DMS79 (cell line): Measurements from ENCODE around the gene SLC2A13.
"Not testable (repeated sequence)": the region's sequence is repeated elsewhere in the genome, so short reads cannot be mapped to it uniquely, and the experiment has no call there.

Experiments used
- DNase-seq: peaks from one replicate; lab custom pipeline; 2025; lab: John Stamatoyannopoulos, UW

The SLC2A13 gene

DNA sequence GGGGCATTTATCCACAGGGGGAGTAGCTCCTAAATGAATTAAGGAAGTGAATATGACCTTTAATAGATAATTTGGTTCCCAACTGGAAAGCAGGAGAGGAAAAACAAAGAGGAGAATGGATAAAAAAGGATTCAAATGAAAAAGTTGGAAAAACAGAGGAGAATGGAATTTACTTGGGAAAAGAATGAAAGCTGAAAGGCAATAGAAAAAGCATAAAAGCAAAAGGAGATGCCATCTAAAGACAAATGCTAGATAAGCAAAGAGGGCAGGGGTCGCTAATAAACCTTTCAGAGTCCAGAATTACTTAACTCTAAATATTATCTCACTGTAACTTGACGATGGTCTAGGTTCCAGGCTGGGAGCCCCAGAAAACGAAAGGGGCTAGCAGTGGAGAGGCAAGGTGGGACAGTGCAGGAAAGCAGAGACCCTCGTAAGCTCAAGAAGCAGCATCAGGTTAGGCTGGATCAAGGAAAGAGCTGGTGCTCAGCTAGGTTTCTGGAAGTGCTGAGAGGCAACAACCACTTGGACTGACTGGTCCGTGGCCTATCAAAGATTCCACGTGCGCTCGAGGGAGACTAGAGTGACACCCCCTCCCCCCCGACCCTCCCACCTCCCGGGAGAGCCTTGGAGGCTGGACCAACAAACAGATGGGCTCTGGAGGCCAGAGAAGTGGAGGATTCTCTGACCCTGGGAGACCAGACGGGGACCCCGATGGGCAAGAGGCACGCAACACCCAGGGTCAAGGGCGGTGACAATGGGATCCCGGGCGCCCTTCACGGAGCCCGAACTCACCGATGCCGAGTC lies 1.2 kb downstream of the SLC2A13 start:
- no peak for DNase-seq

DNA sequence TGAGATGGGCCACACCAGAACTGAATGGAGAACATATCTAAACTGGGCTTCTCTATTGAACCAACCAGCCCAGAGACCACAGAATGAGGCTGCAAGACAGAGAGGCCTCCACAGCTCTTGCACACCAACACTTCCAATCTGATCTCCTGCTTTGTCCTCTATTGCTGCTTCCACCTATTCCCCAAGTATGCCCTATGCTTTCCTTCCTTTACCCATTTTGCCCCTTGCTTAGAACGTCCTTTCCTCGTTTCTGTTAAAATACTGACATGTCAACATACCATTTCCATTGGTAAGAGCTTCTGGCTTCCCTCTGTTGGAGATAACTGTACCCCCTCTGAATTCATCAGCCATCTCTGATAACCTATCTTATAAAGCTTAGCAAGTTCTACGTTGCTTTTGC lies 2.8 kb downstream of the SLC2A13 start:
- DNase-seq: no peak

DNA sequence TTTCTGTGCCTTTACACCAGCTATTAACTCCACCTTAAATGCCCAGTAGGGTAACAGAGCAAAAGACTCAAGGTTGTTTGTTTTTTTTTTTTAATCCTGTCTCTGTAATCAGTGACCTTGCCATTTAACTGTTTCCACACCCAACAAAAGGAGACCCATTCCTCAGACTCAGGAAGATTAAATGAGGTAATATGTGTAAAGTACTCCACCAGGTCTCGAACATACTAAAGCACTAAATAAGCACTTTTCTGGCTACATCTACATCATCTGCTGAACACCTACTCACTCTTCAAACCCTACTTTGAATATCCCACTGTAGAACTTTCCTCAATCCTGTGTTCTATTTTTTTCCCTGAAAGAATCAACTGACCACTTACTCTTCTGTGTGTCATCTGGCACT lies 4.1 kb downstream of the SLC2A13 start:
- DNase-seq: no peak

DNA sequence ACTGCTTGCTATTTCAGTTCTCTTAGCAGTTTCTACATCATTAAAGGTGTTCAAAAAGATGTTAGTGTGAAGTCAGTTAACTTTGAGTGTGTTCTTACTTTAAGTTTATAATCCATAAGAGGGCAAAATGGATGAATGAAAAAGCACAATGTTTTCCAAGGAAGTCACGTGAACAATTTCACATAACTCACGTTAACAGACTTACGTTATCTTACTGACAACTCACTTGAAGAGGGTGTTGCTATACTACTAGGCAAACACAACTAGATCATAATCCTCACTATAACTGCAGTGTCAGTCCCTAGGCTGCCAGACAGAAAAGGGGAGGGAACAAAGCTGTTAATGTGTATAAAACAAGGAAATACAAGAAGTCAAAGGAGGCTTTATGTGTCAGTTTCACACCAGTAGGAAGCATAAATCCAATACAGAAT lies 6.4 kb downstream of the SLC2A13 start:
- no peak for DNase-seq

DNA sequence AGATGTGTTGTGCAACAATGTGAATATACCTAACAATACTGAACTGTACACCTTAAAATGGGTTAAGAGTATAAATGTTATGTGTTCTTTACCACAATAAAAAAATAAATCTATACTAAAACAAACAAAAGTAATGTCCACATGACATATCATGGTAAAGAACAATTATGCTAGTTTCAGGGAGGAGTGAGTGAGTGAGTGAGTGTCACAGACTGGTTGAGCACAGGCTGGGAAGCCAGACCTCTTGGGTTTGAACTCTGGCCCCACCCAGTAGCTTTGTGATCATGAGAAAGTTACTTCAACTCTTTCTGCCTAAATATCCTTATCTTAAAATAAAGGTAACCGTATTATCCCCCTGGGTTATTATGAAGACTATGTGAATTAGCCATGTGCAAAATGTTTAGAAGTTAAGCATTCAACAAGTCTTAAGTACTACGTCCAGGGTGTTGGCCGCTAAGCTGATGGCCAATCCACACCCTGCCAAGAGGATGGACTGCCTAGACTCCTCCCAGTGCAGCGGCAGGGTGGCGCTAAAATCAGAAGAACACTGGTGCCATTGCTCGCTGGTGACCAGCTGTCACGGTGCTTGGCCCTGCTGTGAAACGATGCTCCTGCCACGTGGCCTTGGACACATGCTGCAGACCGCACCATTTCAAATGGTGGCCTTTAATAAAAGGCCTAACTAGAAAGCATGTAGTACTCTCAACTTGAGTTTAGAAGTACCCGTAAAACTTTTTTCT lies 7.3 kb downstream of the SLC2A13 start:
- DNase-seq: no peak

DNA sequence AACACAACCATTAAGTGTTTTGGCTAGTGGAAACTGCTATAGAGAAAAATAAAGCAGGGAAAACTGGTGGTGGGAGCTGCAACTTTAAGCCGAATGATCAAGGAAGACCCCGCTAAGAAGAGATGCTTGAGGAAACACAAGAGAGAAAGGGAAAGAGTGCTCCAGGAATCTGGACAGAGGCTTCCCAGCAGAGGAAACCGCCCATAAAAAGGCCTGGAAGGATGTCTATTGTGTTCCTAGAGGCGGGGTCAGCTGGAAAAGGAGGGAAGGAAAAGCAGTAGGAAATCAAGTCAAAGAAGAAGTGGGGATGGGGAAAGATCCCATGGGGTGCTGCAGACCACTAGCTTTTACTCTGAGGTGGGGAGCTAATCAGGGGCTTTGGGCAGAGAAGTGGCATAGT lies 12.4 kb downstream of the SLC2A13 start:
- DNase-seq: no peak

DNA sequence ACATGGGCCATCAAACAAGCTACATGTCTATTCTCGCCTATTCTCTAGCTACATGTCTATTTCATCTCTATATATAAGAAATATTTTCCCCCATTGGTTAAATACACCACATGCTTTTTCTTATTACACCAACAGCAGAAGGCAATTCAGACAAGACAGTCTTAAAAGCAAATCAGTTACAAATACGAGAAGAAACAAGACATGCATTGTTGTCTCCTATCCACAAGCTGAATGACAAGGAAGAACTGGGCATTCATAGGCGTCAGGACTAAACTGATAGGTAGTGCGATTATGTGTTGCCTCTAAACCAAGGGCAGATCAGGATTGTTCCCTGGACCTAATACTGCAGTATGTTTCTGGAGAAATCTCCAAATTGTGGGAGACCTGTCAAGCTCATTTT lies 19.4 kb downstream of the SLC2A13 start:
- no peak for DNase-seq

DNA sequence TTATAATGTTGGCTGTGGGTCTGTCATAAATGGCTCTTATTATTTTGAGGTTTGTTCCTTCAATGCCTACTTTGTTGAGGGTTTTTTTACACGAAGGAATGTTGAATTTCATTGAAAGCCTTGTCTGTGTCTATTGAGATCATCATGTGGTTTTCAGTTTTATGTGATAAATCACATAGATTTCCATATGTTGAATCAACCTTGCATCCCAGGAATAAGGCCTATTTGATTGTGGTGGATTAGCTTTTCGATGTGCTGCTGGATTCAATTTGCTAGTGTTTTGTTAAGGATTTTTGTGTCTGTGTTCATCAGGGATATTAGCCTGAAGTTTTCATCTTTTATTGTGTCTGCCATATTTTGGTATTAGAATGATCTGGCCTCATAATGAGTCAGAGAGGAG lies 27.6 kb downstream of the SLC2A13 start:
- no peak for DNase-seq

DNA sequence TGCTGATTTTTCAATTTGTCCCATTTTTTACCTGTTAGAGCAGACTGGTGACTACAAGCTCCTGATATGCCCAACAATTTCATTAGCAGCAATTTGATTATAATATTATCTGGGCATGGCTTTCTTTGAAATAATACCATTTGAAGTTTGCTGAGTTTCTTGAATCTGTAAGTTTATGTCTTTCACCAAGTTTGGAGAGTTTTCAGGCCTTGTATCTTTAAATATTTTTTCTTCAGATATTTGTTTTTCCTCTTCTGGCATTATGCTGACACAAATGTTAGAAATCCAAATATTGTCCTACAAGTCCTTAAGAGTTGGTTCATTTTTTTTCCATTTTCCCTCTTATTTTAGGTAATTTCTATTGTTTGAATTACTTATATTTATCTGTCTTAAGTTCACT lies 30.4 kb downstream of the SLC2A13 start:
- DNase-seq: no peak

DNA sequence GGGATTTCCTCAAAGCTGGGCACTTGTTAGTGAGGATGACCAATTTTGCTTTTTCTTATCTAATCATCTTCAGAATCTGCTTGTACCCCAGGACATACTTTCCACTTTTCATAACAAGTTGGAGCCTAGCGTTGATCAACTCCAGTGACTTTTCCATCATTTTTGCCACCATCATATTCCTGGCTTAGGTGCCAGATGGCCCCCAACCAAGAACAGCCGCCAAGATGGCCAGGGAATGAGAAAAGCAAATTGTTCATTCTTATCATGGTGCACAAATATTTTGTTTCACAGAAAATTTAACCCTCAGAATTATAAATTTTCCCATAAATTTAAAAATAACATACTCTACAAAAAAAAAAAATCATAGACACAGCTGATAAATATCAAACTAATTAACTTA lies 37.5 kb downstream of the SLC2A13 start:
- DNase-seq: no peak

DNA sequence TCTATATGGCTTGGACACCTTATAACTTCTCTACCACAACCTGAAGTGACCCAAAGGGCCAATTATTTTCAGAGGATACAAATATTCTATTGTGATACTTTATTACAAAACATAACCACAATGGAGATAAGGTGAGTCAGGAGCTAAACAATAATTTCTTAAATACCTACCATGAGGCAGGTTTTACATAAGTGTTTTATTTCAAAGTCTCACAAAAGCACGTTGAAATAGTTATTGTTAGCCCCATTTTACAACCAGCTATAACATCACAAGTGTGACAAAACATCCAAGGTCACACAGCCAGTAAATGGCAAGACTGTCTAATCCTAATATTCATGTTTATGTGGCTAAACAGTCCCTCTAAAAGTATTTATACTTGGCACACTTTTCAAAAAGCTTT lies 40.2 kb downstream of the SLC2A13 start:
- DNase-seq: no peak

DNA sequence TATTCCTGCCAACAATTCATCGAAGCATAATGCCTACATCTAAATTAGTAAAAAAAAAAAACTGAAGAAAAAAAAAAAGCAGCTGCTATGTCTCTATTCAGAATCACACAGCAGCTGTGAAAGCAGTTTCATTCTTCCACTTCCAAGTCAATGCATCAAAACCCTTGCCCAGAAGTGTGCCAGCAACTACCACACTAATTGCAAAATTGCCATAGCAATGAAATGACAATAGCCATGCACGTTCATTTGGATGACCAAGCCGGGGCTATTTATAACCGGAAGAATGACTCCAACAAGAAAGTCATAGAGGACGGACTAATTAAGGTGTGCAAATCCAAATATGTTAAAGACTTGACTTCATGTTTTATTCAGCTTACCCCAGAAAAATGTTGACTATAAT lies 42.5 kb downstream of the SLC2A13 start:
- no peak for DNase-seq

DNA sequence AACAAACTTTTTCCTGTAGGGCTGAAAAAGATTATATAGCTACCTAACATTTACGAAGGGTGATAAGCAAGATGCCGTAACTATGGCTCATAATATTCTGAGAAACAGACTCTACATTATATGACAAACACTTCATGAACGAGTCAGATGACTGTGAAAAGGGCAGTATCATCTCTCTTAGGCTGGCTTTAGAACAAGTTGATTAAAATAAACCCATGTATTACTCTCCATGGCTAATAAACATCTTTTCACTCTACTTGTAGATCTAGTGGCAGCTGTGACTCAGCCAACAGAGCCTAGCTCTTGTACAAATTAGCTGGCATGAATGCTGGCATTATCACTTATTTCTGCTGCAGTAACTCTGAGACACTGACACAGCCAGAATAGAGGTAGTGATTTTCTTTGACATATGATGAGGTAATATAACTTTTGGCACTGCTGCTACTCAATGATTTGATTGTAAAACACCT lies 47.1 kb downstream of the SLC2A13 start:
- DNase-seq: no peak

DNA sequence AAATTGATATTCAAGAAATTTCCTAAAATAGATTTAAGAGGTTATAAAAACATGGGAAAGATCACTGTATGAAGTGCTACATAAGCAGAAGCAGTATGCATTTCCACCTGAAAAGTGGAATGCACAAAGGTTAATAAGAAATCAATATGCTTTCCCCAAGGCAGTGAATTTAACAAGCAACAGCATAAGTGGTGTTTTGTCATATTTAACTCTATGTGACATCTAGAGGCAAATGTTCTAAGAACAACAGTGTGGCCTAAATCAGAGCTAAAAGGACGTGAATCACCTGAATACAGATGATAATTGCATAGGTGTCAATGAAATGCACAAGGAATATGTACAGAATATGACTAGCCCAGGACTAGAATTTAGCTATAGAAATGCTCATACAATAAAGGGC lies 49.5 kb downstream of the SLC2A13 start:
- no peak for DNase-seq

DNA sequence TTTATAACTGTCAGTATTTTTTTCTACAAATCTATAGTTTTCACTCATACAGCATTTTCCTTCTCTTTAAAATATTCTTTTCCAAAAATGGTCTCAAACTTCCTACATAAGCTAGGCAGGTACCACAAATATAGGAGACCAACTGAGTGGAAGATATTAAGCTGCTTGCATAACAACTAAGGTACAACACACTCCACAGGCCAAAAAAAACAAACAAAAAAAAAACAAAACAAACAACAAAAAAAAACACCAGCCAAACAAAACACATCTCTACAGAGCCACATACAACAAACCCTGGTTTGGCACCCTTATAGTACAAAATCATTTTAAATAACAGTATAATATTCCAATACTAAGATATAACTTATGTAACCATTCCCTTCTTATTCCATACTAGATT lies 50.1 kb downstream of the SLC2A13 start:
- DNase-seq: no peak

DNA sequence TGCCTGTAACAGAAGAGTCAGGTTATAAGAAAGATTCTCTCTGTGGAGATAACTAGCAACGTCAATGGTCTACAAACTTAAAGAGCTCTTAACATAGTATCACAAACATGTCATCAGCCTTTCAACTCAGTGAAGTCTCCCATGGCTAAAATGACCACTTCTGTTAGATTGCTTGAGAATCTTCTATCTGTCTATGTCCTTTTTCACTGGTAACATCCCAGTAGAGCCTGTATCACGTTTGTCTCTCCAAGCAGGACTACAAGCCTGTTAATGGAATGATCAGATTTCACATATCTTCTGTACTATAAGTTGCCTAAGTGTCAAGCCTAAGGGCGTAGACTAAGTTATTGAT lies 50.7 kb downstream of the SLC2A13 start:
- no peak for DNase-seq

DNA sequence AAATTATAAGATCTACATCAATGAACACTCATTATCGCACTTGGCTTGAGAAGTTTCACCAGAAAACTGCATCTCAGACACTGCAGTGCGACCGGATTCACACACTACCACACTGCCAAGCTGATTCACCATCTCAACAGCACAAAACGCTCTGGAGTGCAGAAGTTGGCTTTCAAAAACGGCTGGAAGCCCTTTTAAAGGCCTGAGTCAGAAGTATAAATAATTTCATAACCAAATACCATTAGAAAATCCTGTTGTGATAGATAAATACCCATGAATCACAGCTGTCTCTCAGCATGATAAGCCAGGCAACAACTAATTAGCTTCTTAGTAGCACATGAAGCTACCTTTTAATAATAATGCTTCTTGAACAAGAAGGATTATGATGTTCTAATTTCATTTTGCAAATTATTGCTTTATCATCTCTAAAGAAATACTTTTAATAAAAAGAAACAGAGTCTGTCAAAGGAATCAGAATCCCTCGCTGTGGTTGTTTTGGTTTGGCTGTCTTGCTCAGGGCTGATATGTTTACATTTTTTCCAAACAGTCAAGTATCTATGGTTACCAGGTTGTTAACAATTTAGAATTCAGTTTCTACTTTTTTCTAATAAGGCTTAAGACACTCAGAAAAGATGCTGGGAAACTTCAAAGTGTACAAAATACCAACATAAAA lies 51.2 kb downstream of the SLC2A13 start:
- no peak for DNase-seq

DNA sequence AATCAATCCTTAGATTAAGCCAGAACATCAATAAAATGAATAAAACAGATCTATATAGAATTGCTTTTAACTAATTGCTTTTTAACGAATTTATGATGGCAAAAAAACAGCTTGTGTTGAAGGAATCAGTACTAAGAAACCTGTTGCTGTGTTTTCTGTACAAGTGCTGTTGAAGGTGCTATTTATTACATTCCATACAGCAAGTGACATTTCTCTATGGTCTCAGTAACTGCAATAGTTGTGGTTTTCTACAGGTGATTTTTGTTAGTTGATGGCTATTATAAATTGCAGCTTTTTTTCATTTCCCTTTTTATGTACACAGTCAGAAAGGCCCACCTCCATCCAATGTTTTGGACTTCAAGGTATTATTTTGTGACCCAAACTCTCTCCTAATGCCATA lies 56.6 kb downstream of the SLC2A13 start:
- DNase-seq: no peak

DNA sequence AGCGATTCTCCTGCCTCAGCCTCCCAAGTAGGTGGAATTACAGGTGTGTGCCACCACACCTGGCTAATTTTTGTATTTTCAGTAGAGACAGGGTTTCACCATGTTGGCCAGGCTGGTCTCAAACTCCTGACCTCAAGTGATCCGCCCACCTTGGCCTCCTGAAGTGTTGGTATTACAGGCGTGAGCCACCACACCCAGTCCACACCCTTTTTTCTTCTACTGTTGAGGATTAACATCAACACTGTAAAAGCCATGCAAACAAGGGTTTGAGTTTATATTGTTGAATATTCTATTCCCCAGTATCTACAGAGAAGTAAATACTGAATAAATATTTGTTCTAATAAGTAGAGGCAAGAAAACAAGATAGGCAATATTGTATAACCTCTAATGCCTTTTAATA lies 58.9 kb downstream of the SLC2A13 start:
- DNase-seq: not testable (repeated sequence)

DNA sequence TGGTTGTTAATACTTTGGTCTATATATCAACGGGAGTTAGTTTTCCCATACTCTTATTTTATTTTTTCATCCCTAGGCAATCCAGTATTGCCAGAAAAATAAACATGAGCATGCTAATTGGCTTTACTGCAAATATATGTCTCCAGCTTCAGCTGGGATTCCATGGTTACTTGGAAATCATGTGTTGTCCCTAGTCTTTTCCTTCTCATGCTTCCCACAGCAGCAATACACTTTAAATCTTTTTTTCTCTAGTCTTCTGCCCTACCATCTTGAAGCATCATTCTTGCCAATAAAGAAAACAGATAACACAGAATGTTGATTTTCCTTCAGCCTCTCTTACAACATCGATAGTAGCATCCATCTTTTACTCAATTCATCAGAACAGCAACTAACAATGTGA lies 60.2 kb downstream of the SLC2A13 start:
- no peak for DNase-seq

DNA sequence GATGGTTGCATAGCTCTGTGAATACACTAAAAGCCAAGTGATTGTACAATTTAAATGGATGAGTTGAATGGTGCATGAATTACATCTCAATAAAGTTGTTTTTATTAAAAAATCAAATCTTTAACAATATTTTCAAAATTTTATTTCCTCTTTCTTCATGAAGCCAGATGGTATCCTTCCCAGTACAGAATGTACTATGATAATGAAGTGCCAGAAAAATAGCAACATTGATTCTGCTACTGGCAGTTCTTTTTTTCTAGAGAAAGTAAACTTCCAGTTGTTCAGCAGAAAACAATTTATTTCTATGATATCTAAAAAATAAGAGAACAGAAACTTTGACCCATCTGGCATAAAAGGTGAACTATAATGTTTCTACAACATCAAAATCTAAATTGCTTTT lies 61.5 kb downstream of the SLC2A13 start:
- DNase-seq: no peak

DNA sequence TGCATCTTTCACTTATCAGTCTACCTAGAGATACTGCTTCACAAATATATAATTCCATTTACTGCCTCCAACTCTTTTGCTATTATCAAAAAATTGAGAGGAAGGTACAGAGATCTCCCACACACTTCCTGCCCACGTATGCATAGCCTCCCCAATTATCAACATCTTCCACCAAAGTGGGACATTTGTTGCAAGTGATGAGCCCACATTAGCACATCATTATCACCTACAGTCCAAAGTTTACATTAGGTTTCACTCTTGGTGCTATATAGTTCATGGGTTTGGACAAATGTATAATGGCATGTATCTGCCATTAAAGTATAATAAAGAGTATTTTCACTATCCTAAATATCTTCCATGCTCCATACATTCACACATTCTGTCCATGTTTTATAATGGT lies 66.3 kb downstream of the SLC2A13 start:
- no peak for DNase-seq

DNA sequence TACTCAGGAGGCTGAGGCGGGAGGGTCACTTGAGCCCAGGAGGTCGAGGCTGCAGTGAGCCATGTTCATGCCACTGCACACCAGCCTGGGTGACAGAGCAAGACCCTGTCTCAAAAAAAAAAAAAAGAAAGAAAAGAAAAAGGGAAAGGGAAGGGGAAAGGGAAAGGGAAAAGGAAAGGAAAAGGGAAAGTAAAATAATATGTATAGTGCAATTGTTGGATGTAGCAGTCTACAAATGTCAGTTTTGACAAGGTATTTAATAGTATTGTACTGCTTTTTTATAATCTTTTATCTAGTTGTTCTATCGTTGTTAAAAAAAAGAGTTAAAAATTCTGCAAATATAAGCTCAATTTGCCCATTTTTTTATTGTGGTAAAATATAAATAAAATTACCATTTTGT lies 67.3 kb downstream of the SLC2A13 start:
- DNase-seq: no peak
